GM19328 (cell line): ENCODE measurements around the gene NPAS3.

Experiments
- ATAC-seq: cut with Tn5 transposase; IDR thresholded peaks from one replicate; pipeline ENCODE4 v1.9.1; 2021; ENCODE audit warnings: mild to moderate bottlenecking, moderate library complexity; ENCODE audit not compliant: unreplicated experiment

Gene NPAS3

GRCh38 chr14:33009673-33010072 lies 71.0 kb downstream of the NPAS3 start:
- no peak for ATAC-seq

GRCh38 chr14:33010495-33010894 lies 71.8 kb downstream of the NPAS3 start:
- no peak for ATAC-seq

GRCh38 chr14:33014710-33015109 lies 76.0 kb downstream of the NPAS3 start:
- no peak for ATAC-seq

GRCh38 chr14:33016613-33017012 lies 77.9 kb downstream of the NPAS3 start:
- no peak for ATAC-seq

- no peak for ATAC-seq
These were observed 78.3 kb downstream of the NPAS3 start for GRCh38 chr14:33017016-33017415.

- ATAC-seq, result no peak
These were observed 80.7 kb downstream of the NPAS3 start for GRCh38 chr14:33019346-33019745.

GRCh38 chr14:33026850-33027430 lies 88.3 kb downstream of the NPAS3 start:
- ATAC-seq, result no peak

GRCh38 chr14:33029511-33029910 lies 90.8 kb downstream of the NPAS3 start:
- ATAC-seq, result no peak

- no peak for ATAC-seq
These were observed 91.7 kb downstream of the NPAS3 start for GRCh38 chr14:33030386-33030785.

- no peak for ATAC-seq
These were observed 96.9 kb downstream of the NPAS3 start for GRCh38 chr14:33035416-33036194.

GRCh38 chr14:33039311-33039710 lies 100.6 kb downstream of the NPAS3 start:
- ATAC-seq, result no peak

GRCh38 chr14:33040372-33041140 lies 101.9 kb downstream of the NPAS3 start:
- ATAC-seq, result no peak

- no peak for ATAC-seq
These were observed 103.9 kb downstream of the NPAS3 start for GRCh38 chr14:33042591-33042990.

- no peak for ATAC-seq
These were observed 107.1 kb downstream of the NPAS3 start for GRCh38 chr14:33045760-33046159.

- ATAC-seq, result no peak
These were observed 114.3 kb downstream of the NPAS3 start for GRCh38 chr14:33052943-33053342.

GRCh38 chr14:33056213-33056612 lies 117.5 kb downstream of the NPAS3 start:
- no peak for ATAC-seq

- ATAC-seq, result no peak
These were observed 118.9 kb downstream of the NPAS3 start for GRCh38 chr14:33057585-33057984.

- ATAC-seq, result no peak
These were observed 123.1 kb downstream of the NPAS3 start for GRCh38 chr14:33061667-33062325.

GRCh38 chr14:33062476-33062875 lies 123.8 kb downstream of the NPAS3 start:
- no peak for ATAC-seq

- ATAC-seq, result no peak
These were observed 124.2 kb downstream of the NPAS3 start for GRCh38 chr14:33062881-33063280.

GRCh38 chr14:33063521-33063920 lies 124.8 kb downstream of the NPAS3 start:
- ATAC-seq, result no peak
